Uterus (tissue), 4 donors: ENCODE results near the gene ASAP3. TPM values are rescaled to one million over a fixed set of nuclear protein-coding genes. Genes with fewer than 3 reads are reported as not detected.

Experiments
- DNase-seq, 2 donors: peaks; one replicate each; pipeline ENCODE4 v3.0.0-alpha.2; 2019 to 2020
- H3K27ac ChIP-seq, 2 donors: fragments of 200-600 bp; sonication (generic); 1 replicate in 1 of 2; 2 replicates in 1 of 2; pipeline ENCODE4 v1.5.1; 2016 to 2018
- H3K27me3 ChIP-seq, 2 donors: fragments of 200-600 bp; sonication (generic); one replicate each; pipeline ENCODE4 v1.5.1; 2018 to 2019; ENCODE audit warnings: control low read depth in 1 of 2
- H3K36me3 ChIP-seq, 2 donors: fragments of 200-600 bp; sonication (generic); one replicate each; pipeline ENCODE4 v1.5.1; 2019; ENCODE audit warnings: control low read depth in 1 of 2
- H3K4me1 ChIP-seq, 2 donors: fragments of 200-600 bp; sonication (generic); one replicate each; pipeline ENCODE4 v1.5.1; 2018 to 2019; ENCODE audit warnings: control low read depth in 1 of 2
- H3K4me3 ChIP-seq, 2 donors: fragments of 200-600 bp; sonication (generic); 1 replicate in 1 of 2; 2 replicates in 1 of 2; pipeline ENCODE4 v1.5.1; 2018 to 2019; ENCODE audit warnings: mild to moderate bottlenecking in 1 of 2
- H3K9me3 ChIP-seq, 2 donors: fragments of 200-600 bp; sonication (generic); one replicate each; pipeline ENCODE4 v1.5.1; 2019; ENCODE audit warnings: control low read depth in 1 of 2
- CTCF ChIP-seq, 4 experiments: fragments of 200-600 bp in 2 of 4; fragments of 450-650 bp in 2 of 4; sonication (generic) in 2 of 4; IDR thresholded peaks; one replicate each; pipeline ENCODE4 v1.5.1; 2016 to 2019; ENCODE audit warnings: antibody characterized with exemption in 4 of 4, mild to moderate bottlenecking in 2 of 4, moderate library complexity in 1 of 4
- POLR2A ChIP-seq, 2 donors: fragments of 450-650 bp; IDR thresholded peaks; one replicate each; pipeline ENCODE4 v1.6.1; 2016; ENCODE audit warnings: antibody characterized with exemption in 2 of 2, mild to moderate bottlenecking in 1 of 2, moderate library complexity in 1 of 2
- intact Hi-C: fragments of 100-400 bp; cut with DNase I; formaldehyde crosslinking; loops from one replicate; pipeline ENCODE4 v1.15.1; 2023; ENCODE audit warnings: low total_unique reads
- total RNA-seq, 4 donors: library from RNA; depleted of rRNA in 3 of 4; stranded (reverse); fragments of >200 nt in 3 of 4; gene quantifications; one replicate each; pipeline versions ENCODE4 v1.1.0 to v1.2.4, GENCODE V29; 2014 to 2023
- donor health status: DM: yes; HTN: yes; CAD: no.

ASAP3 gene
- total RNA-seq, 4 donors from 2014 or later = 48.4 to 87.7 (median 68.2) TPM

- no peaks in the 10 kb centered on the region for H3K36me3 ChIP-seq
- peaks cover 0 to 6% of the 10 kb centered on the region in 2 donors for H3K4me1 ChIP-seq
- intact Hi-C loops = no loop called here
- no peak overlapping the region for H3K4me3 ChIP-seq
- no peak for DNase-seq
- no peak overlapping the region for H3K27ac ChIP-seq
- TF ChIP-seq POLR2A (IDR thresholded peaks at IDR 0.05) (no peak), CTCF (IDR thresholded peaks at IDR 0.05) (no peak)
- no peaks in the 10 kb centered on the region for H3K9me3 ChIP-seq
- H3K27me3 ChIP-seq = no peaks in the 10 kb centered on the region
These were observed 91.7 kb downstream of the ASAP3 start for GRCh38 chr1:23392125-23392855.

GRCh38 chr1:23389837-23390321 is 94.1 kb downstream of the ASAP3 start:
- Histone ChIP-seq H3K9me3 (no peaks in the 10 kb centered on the region), H3K27me3 (no peaks in the 10 kb centered on the region), H3K27ac (no peak overlapping the region), H3K4me3 (no peak overlapping the region), H3K36me3 (no peaks in the 10 kb centered on the region), H3K4me1 (no peaks in the 10 kb centered on the region)
- intact Hi-C loops = no loop called here
- DNase-seq = no peak
- TF ChIP-seq POLR2A (IDR thresholded peaks at IDR 0.05) = no peak
- no peak for TF ChIP-seq CTCF (IDR thresholded peaks at IDR 0.05)

- Histone ChIP-seq H3K9me3 (no peaks in the 10 kb centered on the region), H3K27ac (no peak overlapping the region), H3K36me3 (no peaks in the 10 kb centered on the region), H3K4me3 (no peak overlapping the region), H3K27me3 (no peaks in the 10 kb centered on the region), H3K4me1 (no peaks in the 10 kb centered on the region)
- intact Hi-C loops = no loop called here
- no peak for DNase-seq
- TF ChIP-seq POLR2A (IDR thresholded peaks at IDR 0.05) (no peak), CTCF (IDR thresholded peaks at IDR 0.05) (no peak)
These were observed 96.5 kb downstream of the ASAP3 start for GRCh38 chr1:23387494-23387893.

- DNase-seq = no peak
- intact Hi-C loops = no loop called here
- TF ChIP-seq CTCF (IDR thresholded peaks at IDR 0.05) (no peak), POLR2A (IDR thresholded peaks at IDR 0.05) (no peak)
- no peak overlapping the region for H3K4me3 ChIP-seq
- no peaks in the 10 kb centered on the region for H3K36me3 ChIP-seq
- H3K27ac ChIP-seq = peak overlapping the region; percentile 24 to 41
- H3K4me1 ChIP-seq = no peaks in the 10 kb centered on the region
- no peaks in the 10 kb centered on the region for H3K27me3 ChIP-seq
- no peaks in the 10 kb centered on the region for H3K9me3 ChIP-seq
These were observed 98.8 kb downstream of the ASAP3 start for GRCh38 chr1:23385119-23385621.

- peak overlapping the region; percentile 24 to 41 for H3K27ac ChIP-seq
These were observed 99.5 kb downstream of the ASAP3 start for GRCh38 chr1:23384312-23385058.

More at GRCh38 chr1:23384312-23385058, 99.5 kb downstream of the ASAP3 start:
- Histone ChIP-seq H3K36me3 (no peaks in the 10 kb centered on the region), H3K27me3 (no peaks in the 10 kb centered on the region), H3K9me3 (no peaks in the 10 kb centered on the region), H3K4me1 (no peaks in the 10 kb centered on the region), H3K4me3 (no peak overlapping the region)
- TF ChIP-seq POLR2A (IDR thresholded peaks at IDR 0.05) (no peak), CTCF (IDR thresholded peaks at IDR 0.05) (no peak)
- DNase-seq = no peak
- intact Hi-C loops = no loop called here
